ENCODE measurements around the gene RNF212B.
A peak's percentile ranks its signal among the peaks of the same experiment; 100 is the strongest.

RNF212B gene

DNA sequence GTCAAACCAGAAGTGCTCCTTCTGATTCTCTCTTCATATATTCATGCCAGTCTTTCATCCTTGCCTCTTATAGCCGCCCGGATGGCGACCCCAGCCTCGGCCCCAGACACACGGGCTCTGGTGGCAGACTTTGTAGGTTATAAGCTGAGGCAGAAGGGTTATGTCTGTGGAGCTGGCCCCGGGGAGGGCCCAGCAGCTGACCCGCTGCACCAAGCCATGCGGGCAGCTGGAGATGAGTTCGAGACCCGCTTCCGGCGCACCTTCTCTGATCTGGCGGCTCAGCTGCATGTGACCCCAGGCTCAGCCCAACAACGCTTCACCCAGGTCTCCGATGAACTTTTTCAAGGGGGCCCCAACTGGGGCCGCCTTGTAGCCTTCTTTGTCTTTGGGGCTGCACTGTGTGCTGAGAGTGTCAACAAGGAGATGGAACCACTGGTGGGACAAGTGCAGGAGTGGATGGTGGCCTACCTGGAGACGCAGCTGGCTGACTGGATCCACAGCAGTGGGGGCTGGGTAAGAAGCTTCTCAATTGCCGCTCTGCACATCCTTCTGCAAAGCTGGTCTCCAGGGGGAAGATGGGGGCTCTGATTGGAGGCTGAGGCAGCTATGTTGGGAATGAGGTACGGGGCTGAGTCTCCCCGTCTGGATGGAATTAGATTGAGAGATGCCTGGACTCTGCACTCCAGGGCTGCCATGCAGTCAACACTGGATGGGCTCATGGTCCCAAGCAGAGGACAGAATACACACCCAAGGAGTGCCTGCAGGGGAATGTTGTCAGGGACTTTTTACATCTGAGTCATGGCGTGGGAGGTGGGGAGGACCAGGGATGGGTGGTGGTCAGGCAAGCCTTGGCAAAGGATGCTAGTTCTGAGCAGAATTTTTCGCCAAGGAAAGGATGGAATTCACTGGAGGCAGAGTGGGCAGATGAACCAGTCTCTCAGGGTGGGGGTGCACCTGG lies 70.2 kb downstream of the RNF212B start:
- TF ChIP-seq POLR2A (IDR thresholded peaks at IDR 0.05; ENCODE audit: low read depth, low read length): no peak
- FAIRE-seq (no peak), DNase-seq (ENCODE audit: insufficient read length, low spot score) (no peak)

- FAIRE-seq: no peak
- no peak for TF ChIP-seq POLR2A (IDR thresholded peaks at IDR 0.05; ENCODE audit: low read depth, low read length)
- DNase-seq (ENCODE audit: insufficient read length, low spot score): no peak
These were observed 71.1 kb downstream of the RNF212B start for GRCh38 chr14:23308721-23309445.

GRCh38 chr14:23310546-23310945 lies 72.8 kb downstream of the RNF212B start:
- no peak for FAIRE-seq
- no peak for DNase-seq (ENCODE audit: insufficient read length, low spot score)
- no peak for TF ChIP-seq POLR2A (IDR thresholded peaks at IDR 0.05; ENCODE audit: low read depth, low read length)

- DNase-seq (ENCODE audit: insufficient read length, low spot score): no peak
- no peak for TF ChIP-seq POLR2A (IDR thresholded peaks at IDR 0.05; ENCODE audit: low read depth, low read length)
- FAIRE-seq: no peak
These were observed 78.6 kb downstream of the RNF212B start for GRCh38 chr14:23316300-23316699.

DNA sequence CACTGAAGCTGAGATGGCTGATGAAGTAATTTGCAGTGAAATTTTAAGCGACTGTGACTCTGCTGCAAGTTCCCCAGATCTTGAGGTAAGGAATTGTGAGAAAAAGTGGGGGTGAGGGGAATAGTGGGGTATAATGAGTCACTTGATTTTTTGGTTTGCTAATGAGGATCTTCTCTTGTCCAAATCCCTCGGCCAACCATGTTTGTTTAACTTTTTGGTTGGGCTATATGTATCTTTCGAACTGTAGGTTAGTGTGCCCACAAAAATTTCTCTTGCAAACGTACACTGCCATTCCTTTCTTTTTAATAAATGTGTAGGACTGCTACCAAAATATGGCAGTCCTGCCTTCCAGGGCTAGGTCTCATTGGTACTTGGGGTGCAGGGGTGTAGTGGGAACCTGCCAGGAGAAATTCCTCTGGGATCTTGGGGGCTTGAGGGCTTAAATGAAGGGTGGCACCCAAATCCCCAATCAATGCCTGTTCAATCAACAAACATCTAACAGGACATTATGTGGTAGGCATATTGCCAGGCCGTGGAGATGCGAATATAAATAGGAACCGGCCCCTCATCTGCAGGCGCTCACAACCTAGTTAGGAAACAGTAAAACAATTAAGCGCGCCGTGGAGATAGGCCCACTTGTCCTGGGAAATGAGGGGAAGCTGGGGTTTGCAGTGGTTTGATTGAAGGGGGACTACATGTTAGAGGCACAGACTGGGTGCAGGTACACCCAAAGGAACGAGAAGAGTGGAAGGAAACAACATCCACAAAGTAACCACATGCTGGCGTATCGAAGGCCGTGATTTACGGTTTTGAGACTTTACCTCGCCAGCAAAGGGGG lies 82.2 kb downstream of the RNF212B start:
- FAIRE-seq: no peak
- DNase-seq (ENCODE audit: insufficient read length, low spot score): no peak
- TF ChIP-seq POLR2A (IDR thresholded peaks at IDR 0.05; ENCODE audit: low read depth, low read length): no peak

DNA sequence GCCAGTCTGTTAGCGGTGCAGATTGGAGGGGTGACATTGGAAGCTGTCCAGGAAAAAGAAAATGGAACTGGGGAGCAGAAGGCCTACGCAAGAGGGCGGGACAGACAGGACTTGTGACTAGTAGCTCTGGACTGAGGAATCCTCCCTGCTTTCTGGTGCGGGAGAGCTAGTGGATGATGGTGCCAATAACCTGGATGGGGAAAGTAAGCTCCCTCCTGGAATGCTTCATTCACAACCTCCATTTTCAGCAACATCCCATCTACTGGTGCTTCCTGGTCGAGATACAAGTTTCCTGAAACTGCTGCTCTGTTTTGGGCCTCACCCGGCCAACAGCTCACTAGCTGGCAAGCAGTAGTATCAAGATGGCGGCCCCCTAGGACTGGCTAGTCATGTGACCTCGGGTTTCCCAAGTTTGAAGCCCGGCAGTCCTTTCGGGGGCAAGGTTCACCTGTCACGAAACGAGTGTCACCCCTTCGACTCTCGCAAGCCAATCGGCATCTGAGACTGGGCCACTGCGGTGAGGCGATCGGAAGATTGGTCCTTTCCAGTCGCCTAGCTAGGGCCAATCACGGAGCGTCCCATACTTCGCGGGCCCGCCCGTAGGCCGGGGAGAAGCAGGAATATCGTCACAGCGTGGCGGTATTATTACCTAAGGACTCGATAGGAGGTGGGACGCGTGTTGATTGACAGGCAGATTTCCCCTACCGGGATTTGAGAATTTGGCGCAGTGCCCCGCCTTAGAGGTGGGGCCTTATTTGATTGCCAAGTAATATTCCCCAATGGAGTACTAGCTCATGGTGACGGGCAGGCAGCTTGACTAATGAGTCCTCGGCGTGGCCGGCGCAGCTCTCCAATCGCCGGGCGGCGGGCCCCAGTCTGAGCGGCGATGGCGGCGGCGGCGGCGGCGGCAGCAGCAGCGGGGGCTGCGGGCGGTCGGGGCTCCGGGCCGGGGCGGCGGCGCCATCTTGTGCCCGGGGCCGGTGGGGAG lies 83.1 kb downstream of the RNF212B start, which contains the start of gene PABPN1:
PABPN1 (plus strand) TSS at position 874 of the 988 bp plus-strand sequence; CDS start at position 887, 13 bp downstream.
- DNase-seq (ENCODE audit: insufficient read length, low spot score) (peak; percentile 82), FAIRE-seq (peak; percentile 97)
- no peak for TF ChIP-seq POLR2A (IDR thresholded peaks at IDR 0.05; ENCODE audit: low read depth, low read length)

DNA sequence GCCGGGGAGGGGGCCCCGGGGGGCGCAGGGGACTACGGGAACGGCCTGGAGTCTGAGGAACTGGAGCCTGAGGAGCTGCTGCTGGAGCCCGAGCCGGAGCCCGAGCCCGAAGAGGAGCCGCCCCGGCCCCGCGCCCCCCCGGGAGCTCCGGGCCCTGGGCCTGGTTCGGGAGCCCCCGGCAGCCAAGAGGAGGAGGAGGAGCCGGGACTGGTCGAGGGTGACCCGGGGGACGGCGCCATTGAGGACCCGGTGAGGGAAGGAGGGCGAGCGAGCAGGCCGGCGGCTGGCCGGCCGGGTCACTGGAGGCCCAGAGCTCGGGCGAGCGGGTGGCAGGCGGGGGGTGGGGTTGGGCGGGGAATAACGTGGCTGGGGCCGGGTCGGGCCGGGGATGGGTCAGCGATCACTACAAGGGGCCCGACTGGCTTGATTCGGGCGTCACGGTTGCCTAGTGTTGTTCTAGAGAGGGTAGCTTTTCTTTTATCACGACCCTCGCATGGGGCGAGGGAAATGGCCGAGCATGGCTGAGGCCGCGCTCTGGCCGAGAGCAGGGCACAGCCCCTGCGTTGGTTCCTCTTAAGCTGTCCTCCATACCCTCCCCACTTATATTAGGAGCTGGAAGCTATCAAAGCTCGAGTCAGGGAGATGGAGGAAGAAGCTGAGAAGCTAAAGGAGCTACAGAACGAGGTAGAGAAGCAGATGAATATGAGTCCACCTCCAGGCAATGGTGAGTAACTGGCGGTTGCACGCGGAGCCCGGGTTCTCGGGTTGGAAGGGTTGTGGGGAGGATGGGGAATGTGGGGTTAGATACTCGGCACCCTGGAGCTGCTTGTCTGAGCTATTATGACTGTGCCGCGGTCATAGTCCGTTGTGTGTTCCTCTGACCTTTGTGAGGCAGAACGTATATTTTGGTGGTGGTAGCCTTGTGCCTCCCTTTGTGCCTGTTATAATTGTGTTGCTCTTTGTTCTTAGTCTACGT lies 84.1 kb downstream of the RNF212B start:
- DNase-seq (ENCODE audit: insufficient read length, low spot score) (peak; percentile 28), FAIRE-seq (no peak)

More for the DNA sequence above, 84.1 kb downstream of the RNF212B start:
- no peak for TF ChIP-seq POLR2A (IDR thresholded peaks at IDR 0.05; ENCODE audit: low read depth, low read length)
